IMR-90 (cell line): ENCODE data around the gene KNG1. TPM values are rescaled to one million over a fixed set of nuclear protein-coding genes. Genes with fewer than 3 reads are reported as not detected.

ENCODE experiments used
- ATAC-seq: fragments of 200-7000 bp; cut with Tn5 transposase; 2 replicates; pipeline ENCODE4 v1.9.1; 2020; ENCODE audit warnings: low read depth, mild to moderate bottlenecking, moderate library complexity
- BruUV-seq: library from RNA; stranded (reverse); fragments of 400-500 nt; replicated peaks from 2 replicates; lab custom pipeline; 2021; lab: Mats Ljungman, UMichigan
- CTCF ChIA-PET: fragments of 300-600 bp; formaldehyde crosslinking; extraction: SDS; loops from one replicate; lab custom pipeline; 2021; ENCODE audit warnings: antibody characterized with exemption; lab: Yijun Ruan, JAX
- POLR2A ChIA-PET: fragments of 300-600 bp; sonication (Branson Sonifier 250); formaldehyde crosslinking; loops from one replicate; lab custom pipeline; 2022; ENCODE audit warnings: antibody characterized with exemption; ENCODE audit not compliant: unreplicated experiment; lab: Charles Lee
- DNase-seq: peaks from one replicate; pipeline ENCODE4 v3.0.0; 2013
- H2AFZ ChIP-seq: replicated peaks from 2 replicates; pipeline ENCODE3; 2013; ENCODE audit warnings: low read length, mild to moderate bottlenecking; ENCODE audit not compliant: poor library complexity
- H2AK5ac ChIP-seq: 2 replicates; pipeline ENCODE4 v1.6.1; 2013; ENCODE audit warnings: low read depth, low read length, inconsistent platforms
- H2AK9ac ChIP-seq: replicated peaks from 2 replicates; pipeline ENCODE3; 2013; ENCODE audit warnings: mild to moderate bottlenecking, low read depth, low read length, moderate library complexity; ENCODE audit not compliant: poor library complexity
- H2BK120ac ChIP-seq: 2 replicates; pipeline ENCODE4 v1.6.1; 2013; ENCODE audit warnings: low read depth, low read length, inconsistent platforms
- H2BK15ac ChIP-seq: 3 replicates; pipeline ENCODE4 v1.6.1; 2013; ENCODE audit warnings: low read depth, low read length, inconsistent platforms
- H2BK20ac ChIP-seq: 2 replicates; pipeline ENCODE4 v1.6.1; 2013; ENCODE audit warnings: low read depth, mild to moderate bottlenecking, inconsistent platforms, low read length, moderate library complexity
- H2BK5ac ChIP-seq: 2 replicates; pipeline ENCODE4 v1.6.1; 2013; ENCODE audit warnings: mild to moderate bottlenecking, low read depth, low read length, inconsistent platforms; ENCODE audit not compliant: poor library complexity, severe bottlenecking
- H3K14ac ChIP-seq: replicated peaks from 2 replicates; pipeline ENCODE4 v1.6.1; 2013; ENCODE audit warnings: low read depth, low read length, inconsistent platforms
- H3K18ac ChIP-seq: 2 replicates; pipeline ENCODE4 v1.6.1; 2013; ENCODE audit warnings: low read depth, low read length, control low read depth
- H3K23ac ChIP-seq: 2 replicates; pipeline ENCODE4 v1.6.1; 2013; ENCODE audit warnings: low read depth, low read length, inconsistent platforms
- H3K27ac ChIP-seq: 2 replicates; pipeline ENCODE4 v1.5.1; 2013; ENCODE audit warnings: mild to moderate bottlenecking, control low read depth, low read length; ENCODE audit not compliant: insufficient read depth
- H3K27me3 ChIP-seq: 2 replicates; pipeline ENCODE4 v1.6.1; 2013; ENCODE audit warnings: low read length; ENCODE audit not compliant: control insufficient read depth, insufficient read depth
- H3K36me3 ChIP-seq: 2 replicates; pipeline ENCODE4 v1.6.1; 2013; ENCODE audit warnings: low read length, mixed read lengths; ENCODE audit not compliant: control insufficient read depth, insufficient read depth
- H3K4ac ChIP-seq: 2 replicates; pipeline ENCODE4 v1.6.1; 2013; ENCODE audit warnings: low read depth, low read length, inconsistent platforms
- H3K4me1 ChIP-seq: 2 replicates; pipeline ENCODE4 v1.6.1; 2013; ENCODE audit warnings: low read length, mixed read lengths; ENCODE audit not compliant: control insufficient read depth, insufficient read depth
- H3K4me2 ChIP-seq: 2 replicates; pipeline ENCODE4 v1.6.1; 2013; ENCODE audit warnings: low read depth, mild to moderate bottlenecking, control low read depth, low read length, moderate library complexity
- H3K4me3 ChIP-seq: 2 replicates; pipeline ENCODE4 v1.5.1; 2013; ENCODE audit warnings: low read depth, mild to moderate bottlenecking, control low read depth, low read length, moderate library complexity; ENCODE audit not compliant: insufficient read depth
- H3K56ac ChIP-seq: 2 replicates; pipeline ENCODE4 v1.6.1; 2013; ENCODE audit warnings: low read length, inconsistent platforms; ENCODE audit not compliant: insufficient read depth; ENCODE audit errors: extremely low read depth
- H3K79me1 ChIP-seq, 2 experiments: 2 replicates each; pipeline ENCODE4 v1.6.1; 2013; ENCODE audit warnings: low read length in 2 of 2, inconsistent platforms in 1 of 2, low read depth in 1 of 2
- H3K9ac ChIP-seq: 2 replicates; pipeline ENCODE4 v1.6.1; 2013; ENCODE audit warnings: low read depth, low read length, control low read depth
- H3K9me1 ChIP-seq: 2 replicates; pipeline ENCODE4 v1.6.1; 2013; ENCODE audit warnings: low read length, inconsistent platforms; ENCODE audit not compliant: insufficient read depth
- H3K9me3 ChIP-seq: 2 replicates; pipeline ENCODE4 v1.6.1; 2013; ENCODE audit warnings: low read length; ENCODE audit not compliant: control insufficient read depth, insufficient read depth
- H4K20me1 ChIP-seq: 2 replicates; pipeline ENCODE4 v1.6.1; 2013; ENCODE audit warnings: low read length, inconsistent platforms; ENCODE audit not compliant: insufficient read depth
- H4K5ac ChIP-seq: 2 replicates; pipeline ENCODE4 v1.6.1; 2013; ENCODE audit warnings: mild to moderate bottlenecking, low read depth, low read length, control low read depth
- H4K8ac ChIP-seq, 2 experiments: 2 replicates each; pipeline ENCODE4 v1.6.1; 2013; ENCODE audit warnings: low read depth in 2 of 2, low read length in 2 of 2, control low read depth in 1 of 2, inconsistent platforms in 1 of 2
- H4K91ac ChIP-seq: 2 replicates; pipeline ENCODE4 v1.6.1; 2013; ENCODE audit warnings: low read depth, low read length, inconsistent platforms; ENCODE audit not compliant: insufficient read depth
- CEBPB ChIP-seq: IDR thresholded peaks from 2 replicates; pipeline ENCODE4 v1.6.1; 2012; ENCODE audit warnings: low read depth, low read length, improper control_type of control experiment
- FOS ChIP-seq: fragments of 150-350 bp; IDR thresholded peaks from 2 replicates; pipeline ENCODE4 v1.6.1; 2016; ENCODE audit warnings: low read depth, low read length
- POLR2A ChIP-seq: IDR thresholded peaks from 2 replicates; pipeline ENCODE4 v1.6.1; 2012; ENCODE audit warnings: mild to moderate bottlenecking, low read depth, low read length
- RAD21 ChIP-seq: IDR thresholded peaks from 2 replicates; pipeline ENCODE4 v1.6.1; 2012; ENCODE audit warnings: low read length, improper control_type of control experiment
- RFX5 ChIP-seq: IDR thresholded peaks from 2 replicates; pipeline ENCODE4 v1.8.0; 2012; ENCODE audit warnings: low read depth, mild to moderate bottlenecking, low read length, moderate library complexity
- USF2 ChIP-seq: fragments of 150-350 bp; IDR thresholded peaks from 2 replicates; pipeline ENCODE4 v1.6.1; 2017; ENCODE audit warnings: mild to moderate bottlenecking, antibody characterized with exemption, low read length, low read depth
- WGBS, 2 experiments: methylation state at CpG; one replicate each; pipeline versions ENCODE4 v1.1.5 to v1.1.7; 2013; ENCODE audit warnings: missing lambda C conversion rate in 2 of 2; ENCODE audit not compliant: insufficient read length in 1 of 2; ENCODE audit errors: extremely low coverage in 2 of 2; 5-methylcytosine and 5-hydroxymethylcytosine counted together
- dilution Hi-C: fragments of 300-500 bp; cut with HindIII; formaldehyde crosslinking; loops from one replicate; pipeline ENCODE4 v1.14.3; 2018; ENCODE audit warnings: low sequenced_read_pairs; ENCODE audit not compliant: unreplicated experiment
- in situ Hi-C: fragments of 300-500 bp; cut with MboI; formaldehyde crosslinking; loops from 3 replicates; pipeline ENCODE4 v1.14.3; 2019; ENCODE audit warnings: low sequenced_read_pairs, inconsistent platforms, mixed read lengths
- intact Hi-C: fragments of 100-400 bp; cut with micrococcal nuclease; formaldehyde crosslinking; loops from 2 replicates; pipeline ENCODE4 v1.10.0; 2022
- polyA plus RNA-seq, 3 experiments: library from polyadenylated mRNA; depleted of rRNA; stranded (reverse); fragments of >200 nt; gene quantifications; 2 replicates each; pipeline ENCODE4 v1.2.3, GENCODE V29; 2012; ENCODE audit warnings: low replicate concordance in 1 of 3
- total RNA-seq: library from RNA; depleted of rRNA; stranded (reverse); fragments of >200 nt; gene quantifications from 2 replicates; pipeline ENCODE4 v1.2.3, GENCODE V29; 2012

The KNG1 gene
- total and polyA plus RNA-seq, 2 of the 4 experiments (the other 2 are of a cell fraction) = not detected

GRCh38 chr3:186679151-186679550 is 38.0 kb upstream of the KNG1 start:
- in situ Hi-C loops = no loop called here
- POLR2A ChIA-PET = no interaction called here
- dilution Hi-C loops = no loop called here

More at GRCh38 chr3:186679151-186679550, 38.0 kb upstream of the KNG1 start:
- no peak overlapping the region for H2BK5ac ChIP-seq
- H3K4me2 ChIP-seq = no peak overlapping the region
- peaks cover 6% of the 10 kb centered on the region for H3K27me3 ChIP-seq
- H2BK20ac ChIP-seq = no peak overlapping the region
- H4K20me1 ChIP-seq = no peaks in the 10 kb centered on the region
- no peak overlapping the region for H3K27ac ChIP-seq
- no CpG with 5 or more reads among the region's 1 CpG for WGBS, 2 experiments
- H3K4ac ChIP-seq = no peak overlapping the region
- no peak overlapping the region for H2BK15ac ChIP-seq
- H2AK5ac ChIP-seq = no peak overlapping the region
- no peak overlapping the region for H4K8ac ChIP-seq
- no peak overlapping the region for H2AK9ac ChIP-seq
- no peaks in the 10 kb centered on the region for H3K9me1 ChIP-seq
- CTCF ChIA-PET = no interaction called here
- no peaks in the 10 kb centered on the region for H3K79me1 ChIP-seq
- no peak overlapping the region for H3K14ac ChIP-seq
- no peaks in the 10 kb centered on the region for H3K4me1 ChIP-seq
- H3K36me3 ChIP-seq = no peaks in the 10 kb centered on the region
- no peak overlapping the region for H3K4me3 ChIP-seq
- H4K91ac ChIP-seq = no peak overlapping the region
- ATAC-seq (no peak), DNase-seq (no peak)
- no peak overlapping the region for H2BK120ac ChIP-seq
- intact Hi-C loops = no loop called here
- no peak overlapping the region for H3K9ac ChIP-seq
- H2AFZ ChIP-seq = no peak overlapping the region
- H3K23ac ChIP-seq = no peak overlapping the region
- no TSS peak for BruUV-seq
- no peak overlapping the region for H3K18ac ChIP-seq
- TF ChIP-seq FOS (no peak), POLR2A (no peak), USF2 (no peak), RAD21 (no peak), RFX5 (no peak), CEBPB (no peak)
- H3K9me3 ChIP-seq = no peaks in the 10 kb centered on the region
- H4K5ac ChIP-seq = no peak overlapping the region
- H3K56ac ChIP-seq = no peak overlapping the region
